HEK293T (cell line): ENCODE measurements around the gene TSPAN12.

Experiments used
- ARNT ChIP-seq: fragments of 450-650 bp; IDR thresholded peaks from 2 replicates; pipeline ENCODE4 v1.6.1; 2017; ENCODE audit warnings: mild to moderate bottlenecking
- BHLHE40 ChIP-seq: fragments of 450-650 bp; IDR thresholded peaks from 2 replicates; pipeline ENCODE4 v1.6.1; 2016; ENCODE audit warnings: mild to moderate bottlenecking, moderate library complexity, borderline replicate concordance
- CTBP1 ChIP-seq: fragments of 450-650 bp; IDR thresholded peaks from 2 replicates; pipeline ENCODE4 v1.6.1; 2016; ENCODE audit warnings: borderline replicate concordance
- ELF4 ChIP-seq: fragments of 450-650 bp; IDR thresholded peaks from 2 replicates; pipeline ENCODE4 v1.6.1; 2017; ENCODE audit warnings: antibody characterized with exemption
- FOXA1 ChIP-seq: fragments of 450-650 bp; IDR thresholded peaks from 2 replicates; pipeline ENCODE4 v1.6.1; 2016; ENCODE audit warnings: mild to moderate bottlenecking
- FOXK2 ChIP-seq: fragments of 450-650 bp; IDR thresholded peaks from 2 replicates; pipeline ENCODE4 v1.6.1; 2016; ENCODE audit warnings: mild to moderate bottlenecking
- FOXM1 ChIP-seq: fragments of 450-650 bp; IDR thresholded peaks from 2 replicates; pipeline ENCODE4 v1.6.1; 2017; ENCODE audit warnings: mild to moderate bottlenecking, borderline replicate concordance
- L3MBTL2 ChIP-seq: fragments of 450-650 bp; conservative IDR thresholded peaks from 2 replicates; pipeline ENCODE4 v1.6.1; 2016; ENCODE audit warnings: mild to moderate bottlenecking
- SP1 ChIP-seq: fragments of 450-650 bp; IDR thresholded peaks from 2 replicates; pipeline ENCODE4 v1.6.1; 2017
- SUZ12 ChIP-seq: fragments of 450-650 bp; IDR thresholded peaks from 2 replicates; pipeline ENCODE4 v1.6.1; 2016; ENCODE audit warnings: mild to moderate bottlenecking
- TARDBP ChIP-seq: fragments of 450-650 bp; IDR thresholded peaks from 2 replicates; pipeline ENCODE4 v1.6.1; 2016
- ZNF384 ChIP-seq: fragments of 450-650 bp; IDR thresholded peaks from 2 replicates; pipeline ENCODE4 v1.6.1; 2016

- TF ChIP-seq SP1: no peak
- TF ChIP-seq FOXA1: no peak
- TF ChIP-seq BHLHE40: no peak
- no peak for TF ChIP-seq FOXK2
- TF ChIP-seq SUZ12: no peak
- no peak for TF ChIP-seq FOXM1
- no peak for TF ChIP-seq L3MBTL2
- no peak for TF ChIP-seq TARDBP
- no peak for TF ChIP-seq ARNT
- TF ChIP-seq CTBP1: no peak
- no peak for TF ChIP-seq ZNF384
- no peak for TF ChIP-seq ELF4
These were observed 20.3 kb downstream of the TSPAN12 start for GRCh38 chr7:120837599-120837998.
